Common myeloid progenitor, CD34-positive (primary cell): ENCODE data around the gene NAA40.

Source experiments
- CTCF ChIA-PET: fragments of 350-600 bp; sonication (Branson Sonifier 250); formaldehyde crosslinking; loops from one replicate; lab custom pipeline; 2021; ENCODE audit warnings: antibody characterized with exemption; lab: Charles Lee
- POLR2A ChIA-PET: fragments of 350-600 bp; sonication (Branson Sonifier 250); formaldehyde crosslinking; loops from one replicate; lab custom pipeline; 2021; ENCODE audit warnings: antibody characterized with exemption; lab: Charles Lee
- DNase-seq, 3 donors: peaks; one replicate each; pipeline versions ENCODE4 v3.0.0 to v3.0.0-alpha.2; 2013
- H3K27ac ChIP-seq, 2 experiments: 1 replicate in 1 of 2; 2 replicates in 1 of 2; pipeline ENCODE4 v1.7.0; 2013; ENCODE audit warnings: inconsistent platforms in 2 of 2, low read length in 2 of 2, mild to moderate bottlenecking in 2 of 2, low read depth in 1 of 2, moderate library complexity in 1 of 2; ENCODE audit not compliant: severe bottlenecking in 2 of 2, insufficient read depth in 1 of 2, poor library complexity in 1 of 2
- H3K27me3 ChIP-seq, 5 experiments: replicated peaks in 2 of 5; 1 replicate in 3 of 5; 2 replicates in 2 of 5; pipeline versions ENCODE4 v1.6.1 to v1.7.0; 2013; ENCODE audit warnings: low read length in 4 of 5, mild to moderate bottlenecking in 2 of 5, moderate library complexity in 2 of 5, inconsistent platforms in 1 of 5; ENCODE audit not compliant: insufficient read depth in 5 of 5, control insufficient read depth in 4 of 5
- H3K36me3 ChIP-seq, 4 experiments: 1 replicate in 2 of 4; 2 replicates in 2 of 4; pipeline versions ENCODE4 v1.6.1 to v1.7.0; 2013; ENCODE audit warnings: low read length in 3 of 4, control low read depth in 1 of 4, mild to moderate bottlenecking in 1 of 4; ENCODE audit not compliant: control insufficient read depth in 4 of 4, insufficient read depth in 4 of 4
- H3K4me1 ChIP-seq, 4 experiments: 1 replicate in 3 of 4; 2 replicates in 1 of 4; pipeline versions ENCODE4 v1.6.1 to v1.7.1; 2013; ENCODE audit warnings: low read length in 3 of 4, mild to moderate bottlenecking in 3 of 4, control low read depth in 1 of 4, inconsistent platforms in 1 of 4, moderate library complexity in 1 of 4; ENCODE audit not compliant: control insufficient read depth in 4 of 4, insufficient read depth in 4 of 4; ENCODE audit errors: control extremely low read depth in 1 of 4
- H3K4me3 ChIP-seq, 7 experiments: 1 replicate in 4 of 7; 2 replicates in 3 of 7; pipeline versions ENCODE4 v1.5.1 to v1.7.0; 2013; ENCODE audit warnings: mild to moderate bottlenecking in 7 of 7, low read length in 6 of 7, moderate library complexity in 6 of 7, inconsistent platforms in 2 of 7, low read depth in 2 of 7, control low read depth in 1 of 7; ENCODE audit not compliant: insufficient read depth in 4 of 7, control insufficient read depth in 1 of 7; ENCODE audit errors: extremely low read depth in 1 of 7
- H3K9me3 ChIP-seq, 5 experiments: 1 replicate in 4 of 5; 2 replicates in 1 of 5; pipeline versions ENCODE4 v1.6.1 to v1.7.1; 2013; ENCODE audit warnings: low read length in 4 of 5, mild to moderate bottlenecking in 2 of 5, inconsistent platforms in 1 of 5, low read depth in 1 of 5, moderate library complexity in 1 of 5; ENCODE audit not compliant: control insufficient read depth in 4 of 5, insufficient read depth in 2 of 5; ENCODE audit errors: control extremely low read depth in 1 of 5
- WGBS: methylation state at CpG from one replicate; pipeline ENCODE4 v1.1.5; 2013; ENCODE audit not compliant: insufficient coverage; 5-methylcytosine and 5-hydroxymethylcytosine counted together

Gene NAA40

DNA sequence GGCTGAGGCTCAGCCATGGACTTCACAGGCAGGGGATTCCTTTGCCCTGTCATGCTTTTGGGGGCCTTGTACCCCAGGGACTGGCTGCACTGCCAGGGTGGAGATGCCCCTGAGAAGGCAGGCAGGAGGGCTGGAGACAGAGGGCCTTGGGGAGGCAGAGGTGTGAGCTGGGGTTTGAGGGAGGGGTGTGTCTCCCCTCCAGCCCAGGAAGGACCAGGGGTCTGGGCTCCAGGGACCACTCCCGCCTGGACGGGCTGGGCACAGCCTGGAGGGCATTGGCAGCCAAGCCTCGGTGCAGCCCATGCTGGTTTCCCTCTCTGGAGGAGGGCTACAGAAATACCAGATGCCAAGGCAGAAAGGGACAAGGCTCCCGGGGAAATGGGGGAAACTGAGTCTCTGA, 66.9 kb downstream of the NAA40 start:
- CTCF ChIA-PET: interaction anchor here (1.2 kb wide), 1 partner anchor 78 kb away, joined by 3 read pairs; no protein-coding TSS in a partner anchor
- no peak for DNase-seq

GRCh38 chr11:64006398-64006797, 67.6 kb downstream of the NAA40 start:
- H3K27ac ChIP-seq: no peak overlapping the region
- no peak for DNase-seq
- H3K9me3 ChIP-seq: peaks cover 0 to 9% (median 5%) of the 10 kb centered on the region in 5 experiments
- ChIA-PET POLR2A (no interaction called here), CTCF (interaction anchor here (0.5 to 1.8 kb wide), 5 partner anchors 10 to 141 kb away, joined by 3 to 5 read pairs (median 3); no protein-coding TSS in a partner anchor)
- peaks cover 0 to 73% (median 13%) of the 10 kb centered on the region in 5 experiments for H3K27me3 ChIP-seq
- H3K4me1 ChIP-seq: peaks cover 0 to 34% (median 28%) of the 10 kb centered on the region in 4 experiments
- WGBS: 71% methylated on average over 9 of the region's 12 CpGs
- H3K4me3 ChIP-seq: no peak overlapping the region
- H3K36me3 ChIP-seq: no peaks in the 10 kb centered on the region

More for the DNA sequence above, 66.9 kb downstream of the NAA40 start:
- WGBS: 90% methylated on average over 4 of the region's 4 CpGs
- Histone ChIP-seq H3K4me3 (no peak overlapping the region), H3K4me1 (peaks cover 0 to 41% (median 34%) of the 10 kb centered on the region in 4 experiments), H3K27ac (no peak overlapping the region), H3K36me3 (no peaks in the 10 kb centered on the region), H3K9me3 (peaks cover 0 to 7% (median under 1%) of the 10 kb centered on the region in 5 experiments), H3K27me3 (peaks cover 0 to 80% (median 13%) of the 10 kb centered on the region in 5 experiments)
- POLR2A ChIA-PET: no interaction called here
